Tibial nerve (tissue), 3 donors: ENCODE data around the gene CCL16.
A peak's percentile ranks its signal among the peaks of the same experiment; 100 is the strongest.

Source experiments
- POLR2A ChIP-seq, 2 donors: fragments of 450-650 bp; IDR thresholded peaks; one replicate each; pipeline ENCODE4 v1.6.1; 2017; ENCODE audit warnings: antibody characterized with exemption in 2 of 2, mild to moderate bottlenecking in 2 of 2, moderate library complexity in 2 of 2
- TF ChIP-seq, protein P1 (sequence below), 5 experiments: fragments of 200-600 bp in 3 of 5; fragments of 450-650 bp in 2 of 5; sonication (generic) in 3 of 5; IDR thresholded peaks; one replicate each; pipeline ENCODE4 v1.5.1; 2016 to 2019; ENCODE audit warnings: antibody characterized with exemption in 5 of 5, mild to moderate bottlenecking in 3 of 5, moderate library complexity in 2 of 5

DNA sequence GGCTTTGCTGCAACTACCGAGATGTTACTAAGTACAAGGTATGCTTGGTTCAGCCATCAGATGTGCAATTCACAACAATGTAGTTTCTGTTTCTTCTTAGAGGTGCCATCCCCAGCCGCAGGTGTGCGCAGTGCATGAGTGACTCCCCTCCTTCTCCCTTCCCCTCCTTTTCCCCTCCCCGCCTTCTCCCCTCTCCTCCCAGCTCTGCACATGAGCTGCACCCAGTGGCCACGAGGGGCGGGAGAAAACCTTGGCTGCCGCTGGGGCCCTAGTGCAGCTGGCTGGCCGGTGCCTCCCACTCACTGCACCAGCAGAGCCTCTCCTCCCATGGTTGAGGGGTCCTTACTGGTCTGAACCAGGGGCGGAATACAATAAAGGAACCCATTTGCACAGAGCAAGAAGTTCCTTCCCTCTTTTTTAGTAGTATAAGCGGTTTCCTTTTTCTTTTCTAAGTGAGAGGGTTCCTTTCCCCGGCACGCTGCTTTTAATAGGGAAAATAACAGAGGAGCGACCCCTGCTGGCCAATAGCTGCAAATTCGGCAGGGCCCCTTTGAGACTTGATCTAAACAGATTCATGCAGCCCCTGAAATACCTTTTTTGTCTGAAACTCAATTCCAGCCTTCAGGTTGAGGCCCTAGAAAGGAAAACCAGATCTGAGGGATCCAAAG, 27.8 kb upstream of the CCL16 start:
- TF ChIP-seq, protein P1, sequence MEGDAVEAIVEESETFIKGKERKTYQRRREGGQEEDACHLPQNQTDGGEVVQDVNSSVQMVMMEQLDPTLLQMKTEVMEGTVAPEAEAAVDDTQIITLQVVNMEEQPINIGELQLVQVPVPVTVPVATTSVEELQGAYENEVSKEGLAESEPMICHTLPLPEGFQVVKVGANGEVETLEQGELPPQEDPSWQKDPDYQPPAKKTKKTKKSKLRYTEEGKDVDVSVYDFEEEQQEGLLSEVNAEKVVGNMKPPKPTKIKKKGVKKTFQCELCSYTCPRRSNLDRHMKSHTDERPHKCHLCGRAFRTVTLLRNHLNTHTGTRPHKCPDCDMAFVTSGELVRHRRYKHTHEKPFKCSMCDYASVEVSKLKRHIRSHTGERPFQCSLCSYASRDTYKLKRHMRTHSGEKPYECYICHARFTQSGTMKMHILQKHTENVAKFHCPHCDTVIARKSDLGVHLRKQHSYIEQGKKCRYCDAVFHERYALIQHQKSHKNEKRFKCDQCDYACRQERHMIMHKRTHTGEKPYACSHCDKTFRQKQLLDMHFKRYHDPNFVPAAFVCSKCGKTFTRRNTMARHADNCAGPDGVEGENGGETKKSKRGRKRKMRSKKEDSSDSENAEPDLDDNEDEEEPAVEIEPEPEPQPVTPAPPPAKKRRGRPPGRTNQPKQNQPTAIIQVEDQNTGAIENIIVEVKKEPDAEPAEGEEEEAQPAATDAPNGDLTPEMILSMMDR (IDR thresholded peaks at IDR 0.05) = peak in 1 of 5 experiments; percentile 6
- no peak for TF ChIP-seq POLR2A (IDR thresholded peaks at IDR 0.05)
